Hepatocyte (in vitro differentiated cells): ENCODE measurements around the gene TBC1D17. TPM values are rescaled to one million over a fixed set of nuclear protein-coding genes. Genes with fewer than 3 reads are reported as not detected.

ENCODE experiments used
- DNase-seq: peaks from one replicate; pipeline ENCODE4 v3.0.0-alpha.2; 2016; ENCODE audit warnings: low spot score
- H2AFZ ChIP-seq: fragments of 200-600 bp; sonication (generic); 2 replicates; pipeline ENCODE4 v1.6.0; 2016; ENCODE audit warnings: antibody characterized with exemption, mild to moderate bottlenecking
- H3K27ac ChIP-seq: fragments of 200-600 bp; sonication (generic); 2 replicates; pipeline ENCODE4 v1.5.1; 2016; ENCODE audit warnings: mild to moderate bottlenecking
- H3K27me3 ChIP-seq: fragments of 200-600 bp; sonication (generic); 2 replicates; pipeline ENCODE4 v1.6.1; 2016
- H3K36me3 ChIP-seq: fragments of 200-600 bp; sonication (generic); replicated peaks from 2 replicates; pipeline ENCODE4 v1.5.1; 2016; ENCODE audit warnings: low read depth; ENCODE audit not compliant: insufficient read depth
- H3K4me1 ChIP-seq: fragments of 200-600 bp; sonication (generic); 2 replicates; pipeline ENCODE4 v1.5.1; 2016; ENCODE audit warnings: mild to moderate bottlenecking, moderate library complexity; ENCODE audit not compliant: insufficient read depth
- H3K4me2 ChIP-seq: fragments of 200-600 bp; sonication (generic); 2 replicates; pipeline ENCODE4 v1.6.0; 2016
- H3K4me3 ChIP-seq: fragments of 200-600 bp; sonication (generic); 2 replicates; pipeline ENCODE4 v1.5.1; 2016; ENCODE audit warnings: mild to moderate bottlenecking
- H3K79me2 ChIP-seq: fragments of 200-600 bp; sonication (generic); 2 replicates; pipeline ENCODE4 v1.6.0; 2017; ENCODE audit warnings: mild to moderate bottlenecking
- H3K9me2 ChIP-seq: fragments of 200-600 bp; sonication (generic); replicated peaks from 2 replicates; pipeline ENCODE4 v1.6.0; 2017; ENCODE audit warnings: mild to moderate bottlenecking; ENCODE audit not compliant: insufficient read depth
- H3K9me3 ChIP-seq: fragments of 200-600 bp; sonication (generic); 2 replicates; pipeline ENCODE4 v1.5.1; 2016; ENCODE audit warnings: low read depth, mild to moderate bottlenecking
- H4K20me1 ChIP-seq: fragments of 200-600 bp; sonication (generic); 2 replicates; pipeline ENCODE4 v1.6.0; 2016; ENCODE audit warnings: mild to moderate bottlenecking; ENCODE audit not compliant: insufficient read depth, poor library complexity, severe bottlenecking
- EZH2 ChIP-seq: fragments of 200-600 bp; sonication (generic); IDR thresholded peaks from 2 replicates; pipeline ENCODE4 v1.6.1; 2016; ENCODE audit warnings: antibody characterized with exemption, mild to moderate bottlenecking, borderline replicate concordance
- EZH2phosphoT487 ChIP-seq: fragments of 200-600 bp; sonication (generic); IDR thresholded peaks from one replicate; pipeline ENCODE4 v1.6.1; 2018; ENCODE audit warnings: antibody characterized with exemption, mild to moderate bottlenecking, low read depth, moderate library complexity; ENCODE audit not compliant: unreplicated experiment, severe bottlenecking
- WGBS: methylation state at CpG from one replicate; pipeline ENCODE4 v1.1.6; 2016; ENCODE audit warnings: low lambda C conversion rate; ENCODE audit errors: missing lambda C conversion rate; 5-methylcytosine and 5-hydroxymethylcytosine counted together
- polyA plus RNA-seq: library from polyadenylated mRNA; unstranded; fragments of >200 nt; fragmentation: Nextera tagmentation; extraction: Ambion mirVana; gene quantifications from 2 replicates; pipeline ENCODE4 v1.2.1, GENCODE V29; 2016
- total RNA-seq: library from RNA; depleted of rRNA; stranded (reverse); fragments of >200 nt; gene quantifications from 2 replicates; pipeline ENCODE4 v1.2.3, GENCODE V29; 2014
- TF ChIP-seq, protein P1 (sequence below): fragments of 200-600 bp; sonication (generic); IDR thresholded peaks from 2 replicates; pipeline ENCODE4 v1.5.1; 2016; ENCODE audit warnings: antibody characterized with exemption, mild to moderate bottlenecking; ENCODE audit not compliant: poor library complexity

Gene TBC1D17
- total and polyA plus RNA-seq, 2 experiments from 2014 or later: 10.7 to 55.1 TPM

DNA sequence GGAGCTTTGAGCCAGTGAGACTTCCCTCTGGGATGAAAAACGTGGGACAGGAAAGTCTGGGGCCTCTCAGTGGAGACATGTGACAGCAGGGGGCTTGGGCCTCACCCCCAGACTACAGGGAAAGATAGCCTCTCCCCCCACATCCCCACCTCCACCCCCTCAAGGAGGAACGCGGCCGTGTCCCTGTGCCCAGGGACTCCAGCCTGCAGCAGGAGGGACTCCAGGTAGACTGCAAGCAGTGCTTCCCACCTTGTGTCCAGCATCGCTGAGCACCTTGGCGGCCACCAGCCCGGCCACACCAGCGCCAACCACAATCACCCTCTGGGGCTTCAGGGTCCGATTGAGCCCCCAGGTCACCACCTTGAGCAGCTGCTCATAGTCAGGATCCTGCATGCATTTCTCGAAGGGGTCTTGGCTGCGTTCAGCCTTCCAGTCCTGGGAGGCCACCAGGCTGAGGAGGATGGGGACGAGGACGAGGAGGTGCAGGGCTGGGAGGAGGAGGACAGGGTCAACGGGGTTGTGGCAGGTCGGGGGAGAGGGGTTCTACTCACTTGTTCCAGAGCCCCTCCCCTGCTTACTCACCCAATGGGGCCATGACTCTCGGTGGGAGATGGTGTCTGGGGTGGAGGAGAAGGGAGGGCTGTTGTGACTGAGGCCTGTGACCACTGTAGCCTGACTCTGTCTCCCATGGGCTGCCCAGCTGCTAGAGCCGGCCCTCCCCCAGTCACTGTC is 18.2 kb downstream of the TBC1D17 start:
- no peak overlapping the region for H2AFZ ChIP-seq
- no peaks in the 10 kb centered on the region for H3K36me3 ChIP-seq
- H4K20me1 ChIP-seq: no peaks in the 10 kb centered on the region
- H3K79me2 ChIP-seq: no peaks in the 10 kb centered on the region
- no peaks in the 10 kb centered on the region for H3K27me3 ChIP-seq
- H3K9me2 ChIP-seq: no peaks in the 10 kb centered on the region
- H3K4me2 ChIP-seq: no peak overlapping the region
- H3K9me3 ChIP-seq: no peaks in the 10 kb centered on the region
- no peak overlapping the region for H3K4me3 ChIP-seq
- 79% methylated on average over 16 of the region's 17 CpGs for WGBS
- no peak overlapping the region for H3K27ac ChIP-seq
- TF ChIP-seq, protein P1, sequence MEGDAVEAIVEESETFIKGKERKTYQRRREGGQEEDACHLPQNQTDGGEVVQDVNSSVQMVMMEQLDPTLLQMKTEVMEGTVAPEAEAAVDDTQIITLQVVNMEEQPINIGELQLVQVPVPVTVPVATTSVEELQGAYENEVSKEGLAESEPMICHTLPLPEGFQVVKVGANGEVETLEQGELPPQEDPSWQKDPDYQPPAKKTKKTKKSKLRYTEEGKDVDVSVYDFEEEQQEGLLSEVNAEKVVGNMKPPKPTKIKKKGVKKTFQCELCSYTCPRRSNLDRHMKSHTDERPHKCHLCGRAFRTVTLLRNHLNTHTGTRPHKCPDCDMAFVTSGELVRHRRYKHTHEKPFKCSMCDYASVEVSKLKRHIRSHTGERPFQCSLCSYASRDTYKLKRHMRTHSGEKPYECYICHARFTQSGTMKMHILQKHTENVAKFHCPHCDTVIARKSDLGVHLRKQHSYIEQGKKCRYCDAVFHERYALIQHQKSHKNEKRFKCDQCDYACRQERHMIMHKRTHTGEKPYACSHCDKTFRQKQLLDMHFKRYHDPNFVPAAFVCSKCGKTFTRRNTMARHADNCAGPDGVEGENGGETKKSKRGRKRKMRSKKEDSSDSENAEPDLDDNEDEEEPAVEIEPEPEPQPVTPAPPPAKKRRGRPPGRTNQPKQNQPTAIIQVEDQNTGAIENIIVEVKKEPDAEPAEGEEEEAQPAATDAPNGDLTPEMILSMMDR: no peak
- DNase-seq: no peak
- no peaks in the 10 kb centered on the region for H3K4me1 ChIP-seq

DNA sequence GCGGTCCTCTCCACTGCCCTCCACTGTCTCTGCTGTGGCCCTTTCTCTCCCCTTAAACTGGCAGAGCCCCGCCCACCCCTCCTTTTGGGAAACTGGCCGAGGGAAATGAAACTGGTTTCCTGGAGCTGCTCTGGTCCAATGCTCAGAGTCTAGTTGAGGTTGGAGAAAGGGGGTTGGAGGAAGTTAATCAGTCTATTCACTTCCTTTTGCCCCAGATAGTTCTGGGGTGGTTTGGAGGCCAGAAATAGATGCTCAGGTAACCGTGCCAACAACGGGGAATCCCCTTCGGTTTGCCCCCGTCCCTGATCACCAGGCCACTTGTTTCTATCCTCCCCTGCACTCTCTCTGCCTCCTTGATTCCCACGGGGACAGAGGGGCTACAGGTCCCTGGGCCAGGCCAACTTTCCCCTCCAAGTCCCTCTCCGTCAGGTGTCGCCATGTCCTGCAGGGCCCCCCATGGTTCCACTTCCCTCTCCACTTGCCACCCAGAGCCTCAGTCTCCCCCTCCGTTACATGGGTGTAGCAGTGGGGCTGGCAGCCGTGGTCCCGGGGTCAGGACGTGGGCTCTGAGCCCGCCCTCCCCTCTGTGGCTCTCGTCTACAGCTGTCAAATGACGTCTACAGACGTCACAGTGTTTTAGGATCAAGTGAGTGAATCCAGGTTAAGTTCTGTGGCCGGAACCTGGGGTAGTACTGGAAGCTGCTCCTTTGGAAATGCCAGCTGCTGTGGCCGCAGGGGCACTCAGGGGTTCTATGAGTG is 19.5 kb downstream of the TBC1D17 start, which contains the start of gene IL4I1:
IL4I1 (minus strand) TSS at position 25 of the 759 bp plus-strand sequence. CDS start 727 bp downstream, outside the sequence.
- TF ChIP-seq EZH2 (no peak), EZH2phosphoT487 (no peak)
- TF ChIP-seq, protein P1: no peak
- no peak within 1 kb of the TSS for H3K4me3 ChIP-seq
- H3K36me3 ChIP-seq: no peaks in the 10 kb centered on the region
- DNase-seq: no peak
- no peak within 1 kb of the TSS for H2AFZ ChIP-seq
- no peaks in the 10 kb centered on the region for H3K4me1 ChIP-seq
- H3K9me2 ChIP-seq: no peaks in the 10 kb centered on the region
- H3K9me3 ChIP-seq: no peaks in the 10 kb centered on the region
- WGBS: 64% methylated on average over 20 of the region's 20 CpGs
- no peaks in the 10 kb centered on the region for H4K20me1 ChIP-seq
- H3K4me2 ChIP-seq: no peak within 1 kb of the TSS
- H3K79me2 ChIP-seq: no peaks in the 10 kb centered on the region
- H3K27ac ChIP-seq: no peak within 1 kb of the TSS
- no peaks in the 10 kb centered on the region for H3K27me3 ChIP-seq

DNA sequence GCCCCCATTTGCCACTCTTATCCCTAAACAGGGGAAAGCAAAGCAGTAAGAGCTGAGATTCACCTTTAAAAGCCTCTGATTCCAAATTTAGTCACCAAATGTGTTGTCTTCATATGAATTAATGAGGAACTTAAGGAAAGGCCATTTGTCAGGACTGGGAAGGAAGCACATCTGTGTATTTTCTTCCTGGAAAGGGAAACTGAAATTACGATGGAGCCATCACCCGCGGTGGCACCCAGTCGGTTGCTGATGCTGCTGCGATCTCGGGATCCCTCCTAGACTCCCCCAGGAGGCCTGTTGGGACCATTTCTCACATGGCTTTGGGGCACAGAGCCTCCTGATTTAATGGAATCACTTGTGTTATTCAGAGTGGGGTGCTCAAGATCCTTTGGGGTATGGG is 26.6 kb downstream of the TBC1D17 start:
- Histone ChIP-seq H4K20me1 (no peaks in the 10 kb centered on the region), H3K27me3 (no peaks in the 10 kb centered on the region), H3K79me2 (no peaks in the 10 kb centered on the region), H3K27ac (no peak overlapping the region), H3K9me2 (no peaks in the 10 kb centered on the region), H3K4me1 (no peaks in the 10 kb centered on the region), H3K4me2 (no peak overlapping the region), H3K9me3 (no peaks in the 10 kb centered on the region), H2AFZ (no peak overlapping the region), H3K4me3 (no peak overlapping the region), H3K36me3 (no peaks in the 10 kb centered on the region)
- no peak for DNase-seq
- TF ChIP-seq EZH2: no peak
- TF ChIP-seq EZH2phosphoT487: no peak
- TF ChIP-seq, protein P1: no peak
- WGBS: 85% methylated on average over 6 of the region's 6 CpGs
